ENCODE results near the gene CACFD1. TPM values are rescaled to one million over a fixed set of nuclear protein-coding genes. Genes with fewer than 3 reads are reported as not detected.

Gene CACFD1
- total RNA-seq, 1 experiment from 2014 or later = 15.1 TPM

DNA sequence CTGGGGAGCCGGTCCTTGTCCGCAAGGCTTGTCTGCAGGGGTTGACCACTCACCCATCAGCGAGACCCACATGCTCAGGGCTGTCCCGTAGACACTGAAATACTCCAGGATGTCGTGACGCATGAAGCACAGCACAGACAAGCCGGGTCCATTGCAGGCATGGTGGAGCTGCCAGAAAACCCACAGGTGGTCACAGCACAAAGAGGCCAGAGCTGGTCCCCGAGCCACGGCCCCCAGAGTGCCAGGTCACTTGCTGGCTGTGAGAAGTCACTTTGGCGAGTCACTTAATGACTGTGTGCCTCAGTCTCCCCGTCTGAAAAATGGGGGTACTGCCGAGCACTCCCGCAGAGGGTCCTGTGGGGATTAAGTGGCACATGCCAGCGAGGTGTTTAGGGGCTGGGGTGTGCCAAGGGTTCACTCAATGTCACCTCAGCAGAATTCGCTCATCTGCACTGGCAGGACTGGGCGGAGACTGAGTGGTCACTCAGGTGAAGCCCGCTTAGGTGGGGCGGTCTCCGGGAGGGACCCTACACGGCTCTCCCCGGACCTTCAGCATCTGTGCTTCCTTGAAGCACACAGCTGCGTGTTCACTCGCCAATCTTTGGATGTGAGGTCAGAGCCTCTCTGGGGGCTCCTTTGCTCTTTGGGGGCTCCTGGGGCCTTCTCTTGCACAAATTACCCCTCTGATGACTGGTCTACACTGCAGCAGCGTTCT, 60.5 kb downstream of the CACFD1 start:
- no TSS peak for BruUV-seq (replicated peaks)
- peaks cover 27% of the 10 kb centered on the region for H3K27me3 Mint-ChIP-seq (ENCODE audit: unreplicated experiment)
- H3K9me3 Mint-ChIP-seq (ENCODE audit: low read depth, unreplicated experiment) = no peaks in the 10 kb centered on the region
- CTCF ChIA-PET = interaction anchor here (1.0 kb wide), 1 partner anchor 35 kb away, joined by 3 read pairs; no protein-coding TSS in a partner anchor
- DNase-seq = no peak
- TF ChIP-seq, protein P1, sequence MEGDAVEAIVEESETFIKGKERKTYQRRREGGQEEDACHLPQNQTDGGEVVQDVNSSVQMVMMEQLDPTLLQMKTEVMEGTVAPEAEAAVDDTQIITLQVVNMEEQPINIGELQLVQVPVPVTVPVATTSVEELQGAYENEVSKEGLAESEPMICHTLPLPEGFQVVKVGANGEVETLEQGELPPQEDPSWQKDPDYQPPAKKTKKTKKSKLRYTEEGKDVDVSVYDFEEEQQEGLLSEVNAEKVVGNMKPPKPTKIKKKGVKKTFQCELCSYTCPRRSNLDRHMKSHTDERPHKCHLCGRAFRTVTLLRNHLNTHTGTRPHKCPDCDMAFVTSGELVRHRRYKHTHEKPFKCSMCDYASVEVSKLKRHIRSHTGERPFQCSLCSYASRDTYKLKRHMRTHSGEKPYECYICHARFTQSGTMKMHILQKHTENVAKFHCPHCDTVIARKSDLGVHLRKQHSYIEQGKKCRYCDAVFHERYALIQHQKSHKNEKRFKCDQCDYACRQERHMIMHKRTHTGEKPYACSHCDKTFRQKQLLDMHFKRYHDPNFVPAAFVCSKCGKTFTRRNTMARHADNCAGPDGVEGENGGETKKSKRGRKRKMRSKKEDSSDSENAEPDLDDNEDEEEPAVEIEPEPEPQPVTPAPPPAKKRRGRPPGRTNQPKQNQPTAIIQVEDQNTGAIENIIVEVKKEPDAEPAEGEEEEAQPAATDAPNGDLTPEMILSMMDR (IDR thresholded peaks at IDR 0.05; ENCODE audit: unreplicated experiment) = no peak
- H3K36me3 Mint-ChIP-seq (ENCODE audit: insufficient read depth, unreplicated experiment) = no peaks in the 10 kb centered on the region
- no peak overlapping the region for H3K4me3 Mint-ChIP-seq (ENCODE audit: low read depth, unreplicated experiment)
- peaks cover 10% of the 10 kb centered on the region for H3K4me1 Mint-ChIP-seq (ENCODE audit: low read depth, unreplicated experiment)
- intact Hi-C loops (cut with micrococcal nuclease; ENCODE audit: unreplicated experiment) = no loop called here
- no peak overlapping the region for H3K27ac Mint-ChIP-seq (ENCODE audit: unreplicated experiment)

Other genes with a start within 250 kb of the CACFD1 start
- gene ABO, start 184.8 kb upstream of the CACFD1 start, total RNA-seq (2022) = 2.8 and 3.3 TPM in 2 replicates
- gene SURF6, start 123.8 kb upstream of the CACFD1 start, total RNA-seq (2022) = 20.4 and 23.1 TPM in 2 replicates
- gene MED22, start 111.8 kb upstream of the CACFD1 start, total RNA-seq (2022) = 24.4 and 27.6 TPM in 2 replicates
- gene RPL7A, start 111.8 kb upstream of the CACFD1 start, total RNA-seq (2022) = 835 and 904 TPM in 2 replicates
- 47.9 and 50.9 TPM in 2 replicates for gene SURF1, start 103.5 kb upstream of the CACFD1 start, total RNA-seq (2022)
- gene SURF2, start 103.4 kb upstream of the CACFD1 start, total RNA-seq (2022) = 20.6 and 22.9 TPM in 2 replicates
- gene SURF4, start 83.9 kb upstream of the CACFD1 start, total RNA-seq (2022) = 128 and 129 TPM in 2 replicates
- 0.71 and 0.94 TPM in 2 replicates for gene STKLD1, start 83.6 kb upstream of the CACFD1 start, total RNA-seq (2022)
- 23.4 and 25.8 TPM in 2 replicates for gene REXO4, start 42.0 kb upstream of the CACFD1 start, total RNA-seq (2022)
- 4.7 and 5.8 TPM in 2 replicates for gene ADAMTS13, start 37.6 kb upstream of the CACFD1 start, total RNA-seq (2022)
- gene SLC2A6, start 19.1 kb downstream of the CACFD1 start, total RNA-seq (2022) = 9.3 and 11.6 TPM in 2 replicates
- gene MYMK, start 65.0 kb downstream of the CACFD1 start, total RNA-seq (2022) = not detected in 2 replicates
- 0.14 TPM in 1 of 2 replicates, not detected in the other for gene ADAMTSL2, start 74.7 kb downstream of the CACFD1 start, total RNA-seq (2022)
- gene FAM163B, start 149.4 kb downstream of the CACFD1 start, total RNA-seq (2022) = not detected in 2 replicates
- not detected in 2 replicates for gene DBH, start 176.4 kb downstream of the CACFD1 start, total RNA-seq (2022)

Measured in Calu3 (cell line).